K562 (cell line): ENCODE results near the gene IGFBP4. TPM values are rescaled to one million over a fixed set of nuclear protein-coding genes. Genes with fewer than 3 reads are reported as not detected.

Source experiments
- CCNT2 ChIP-seq: IDR thresholded peaks from 2 replicates; pipeline ENCODE4 v1.6.1; 2011; ENCODE audit warnings: borderline replicate concordance, low read depth, mild to moderate bottlenecking, moderate library complexity, mixed read lengths, low read length; ENCODE audit not compliant: insufficient read length; ENCODE audit errors: extremely low read depth
- MYNN ChIP-seq, 2 experiments: sonication (generic); formaldehyde crosslinking in 1 of 2; IDR thresholded peaks; 2 replicates each; pipeline versions ENCODE4 v1.5.0 to v1.6.1; 2016 to 2020; ENCODE audit warnings: antibody characterized with exemption in 1 of 2, missing genetic modification reagents in 1 of 2
- RNF2 ChIP-seq: sonication (generic); IDR thresholded peaks from 2 replicates; pipeline ENCODE4 v1.6.1; 2016
- ZNF175 ChIP-seq: fragments of 200-800 bp; sonication (Bioruptor generic); IDR thresholded peaks from 2 replicates; pipeline ENCODE4 v1.6.1; 2016; ENCODE audit warnings: low read depth, mild to moderate bottlenecking, missing genetic modification characterization, missing compliant biosample characterization
- polyA plus RNA-seq, 8 experiments: library from polyadenylated mRNA; depleted of rRNA in 4 of 8; stranded (reverse) in 5 of 8; unstranded in 3 of 8; fragments of >200 nt; fragmentation: Nextera tagmentation in 2 of 8; fragmentation: Illumina TruSeq in 1 of 8; extraction: Ambion mirVana in 2 of 8; extraction: Trizol in 1 of 8; gene quantifications; 2 replicates each; pipeline versions ENCODE4 v1.2.1 to v1.2.3, GENCODE V29; 2011 to 2014; ENCODE audit warnings: inconsistent platforms in 1 of 8, missing spikeins in 1 of 8
- total RNA-seq, 7 experiments: library from RNA; depleted of rRNA in 6 of 7; stranded (reverse); fragments of >200 nt in 6 of 7; fragmentation: Illumina TruSeq in 2 of 7; extraction: Trizol in 2 of 7; gene quantifications; 2 replicates each; pipeline versions ENCODE4 v1.2.1 to v1.2.3, GENCODE V29; 2011 to 2021; ENCODE audit warnings: low replicate concordance in 1 of 7
- TF ChIP-seq, protein P1 (sequence below): fragments of 250-450 bp; sonication (Bioruptor Pico); IDR thresholded peaks from 2 replicates; pipeline ENCODE4 v1.4.0; 2020; ENCODE audit warnings: borderline replicate concordance
- TF ChIP-seq, protein P2 (sequence below), 2 experiments: fragments of 450-650 bp; formaldehyde crosslinking in 1 of 2; IDR thresholded peaks; 2 replicates each; pipeline versions ENCODE4 v1.4.0 to v1.6.1; 2014 to 2020; ENCODE audit warnings: mild to moderate bottlenecking in 2 of 2, borderline replicate concordance in 1 of 2, low read depth in 1 of 2
- TF ChIP-seq, protein P3 (sequence below), 2 experiments: fragments of 450-650 bp; IDR thresholded peaks; 2 replicates each; pipeline ENCODE4 v1.6.1; 2016; ENCODE audit warnings: mild to moderate bottlenecking in 2 of 2, borderline replicate concordance in 1 of 2, low read depth in 1 of 2, moderate library complexity in 1 of 2

The IGFBP4 gene
- total and polyA plus RNA-seq, 9 of the 15 experiments (the other 6 are each of a cell fraction or from before 2014, with no cell fraction given): 8.8 to 99.8 (median 18.6) TPM

DNA sequence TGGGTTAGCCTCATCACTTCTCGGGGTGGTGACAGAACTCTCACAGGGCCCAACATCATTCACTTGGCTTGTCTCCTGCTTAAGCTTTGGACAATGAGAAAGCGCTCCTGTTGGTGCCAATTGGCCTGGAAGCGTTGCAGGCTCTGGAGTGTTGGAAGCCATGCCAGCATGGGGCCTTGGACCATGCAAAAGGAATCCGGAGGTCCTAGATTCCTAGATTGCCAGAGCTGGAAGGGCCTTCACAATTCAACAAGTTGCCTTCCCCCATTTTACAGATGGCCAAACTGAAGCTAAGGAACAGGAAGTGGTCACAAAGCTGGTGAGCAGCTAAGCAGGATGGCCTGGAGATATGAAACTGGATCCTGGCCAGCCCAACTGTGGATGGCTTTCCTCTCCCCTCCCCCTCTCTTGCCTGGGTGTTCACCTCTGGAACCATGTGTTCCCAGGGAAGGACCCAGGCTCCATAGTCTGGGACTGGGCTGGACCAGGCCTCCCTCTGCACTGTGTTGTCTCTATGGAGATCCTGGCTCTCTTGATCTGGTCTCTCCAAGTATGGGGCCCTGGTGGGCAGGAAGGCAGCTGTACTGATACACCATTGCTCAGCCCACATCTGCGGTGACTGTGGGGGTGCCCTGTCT is 6.0 kb upstream of the IGFBP4 start (continued):
- TF ChIP-seq, protein P1, sequence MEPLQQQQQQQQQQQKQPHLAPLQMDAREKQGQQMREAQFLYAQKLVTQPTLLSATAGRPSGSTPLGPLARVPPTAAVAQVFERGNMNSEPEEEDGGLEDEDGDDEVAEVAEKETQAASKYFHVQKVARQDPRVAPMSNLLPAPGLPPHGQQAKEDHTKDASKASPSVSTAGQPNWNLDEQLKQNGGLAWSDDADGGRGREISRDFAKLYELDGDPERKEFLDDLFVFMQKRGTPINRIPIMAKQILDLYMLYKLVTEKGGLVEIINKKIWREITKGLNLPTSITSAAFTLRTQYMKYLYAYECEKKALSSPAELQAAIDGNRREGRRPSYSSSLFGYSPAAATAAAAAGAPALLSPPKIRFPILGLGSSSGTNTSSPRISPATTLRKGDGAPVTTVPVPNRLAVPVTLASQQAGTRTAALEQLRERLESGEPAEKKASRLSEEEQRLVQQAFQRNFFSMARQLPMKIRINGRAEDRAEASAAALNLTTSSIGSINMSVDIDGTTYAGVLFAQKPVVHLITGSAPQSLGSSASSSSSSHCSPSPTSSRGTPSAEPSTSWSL (CRISPR knock-in tag): no peak
- TF ChIP-seq MYNN (IDR thresholded peaks at IDR 0.05) (no peak), MYNN (CRISPR knock-in tag; IDR thresholded peaks at IDR 0.05) (no peak), CCNT2 (no peak), ZNF175 (CRISPR knock-in tag) (no peak; the same call in 1 of the 2 replicates), RNF2 (no peak; the same call in 1 of the 2 replicates)
- TF ChIP-seq, protein P2, sequence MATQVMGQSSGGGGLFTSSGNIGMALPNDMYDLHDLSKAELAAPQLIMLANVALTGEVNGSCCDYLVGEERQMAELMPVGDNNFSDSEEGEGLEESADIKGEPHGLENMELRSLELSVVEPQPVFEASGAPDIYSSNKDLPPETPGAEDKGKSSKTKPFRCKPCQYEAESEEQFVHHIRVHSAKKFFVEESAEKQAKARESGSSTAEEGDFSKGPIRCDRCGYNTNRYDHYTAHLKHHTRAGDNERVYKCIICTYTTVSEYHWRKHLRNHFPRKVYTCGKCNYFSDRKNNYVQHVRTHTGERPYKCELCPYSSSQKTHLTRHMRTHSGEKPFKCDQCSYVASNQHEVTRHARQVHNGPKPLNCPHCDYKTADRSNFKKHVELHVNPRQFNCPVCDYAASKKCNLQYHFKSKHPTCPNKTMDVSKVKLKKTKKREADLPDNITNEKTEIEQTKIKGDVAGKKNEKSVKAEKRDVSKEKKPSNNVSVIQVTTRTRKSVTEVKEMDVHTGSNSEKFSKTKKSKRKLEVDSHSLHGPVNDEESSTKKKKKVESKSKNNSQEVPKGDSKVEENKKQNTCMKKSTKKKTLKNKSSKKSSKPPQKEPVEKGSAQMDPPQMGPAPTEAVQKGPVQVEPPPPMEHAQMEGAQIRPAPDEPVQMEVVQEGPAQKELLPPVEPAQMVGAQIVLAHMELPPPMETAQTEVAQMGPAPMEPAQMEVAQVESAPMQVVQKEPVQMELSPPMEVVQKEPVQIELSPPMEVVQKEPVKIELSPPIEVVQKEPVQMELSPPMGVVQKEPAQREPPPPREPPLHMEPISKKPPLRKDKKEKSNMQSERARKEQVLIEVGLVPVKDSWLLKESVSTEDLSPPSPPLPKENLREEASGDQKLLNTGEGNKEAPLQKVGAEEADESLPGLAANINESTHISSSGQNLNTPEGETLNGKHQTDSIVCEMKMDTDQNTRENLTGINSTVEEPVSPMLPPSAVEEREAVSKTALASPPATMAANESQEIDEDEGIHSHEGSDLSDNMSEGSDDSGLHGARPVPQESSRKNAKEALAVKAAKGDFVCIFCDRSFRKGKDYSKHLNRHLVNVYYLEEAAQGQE (IDR thresholded peaks at IDR 0.05; ENCODE audit: borderline replicate concordance): no peak
- TF ChIP-seq, protein P2 (CRISPR knock-in tag; IDR thresholded peaks at IDR 0.05; ENCODE audit: low read depth): no peak
- TF ChIP-seq, protein P3, sequence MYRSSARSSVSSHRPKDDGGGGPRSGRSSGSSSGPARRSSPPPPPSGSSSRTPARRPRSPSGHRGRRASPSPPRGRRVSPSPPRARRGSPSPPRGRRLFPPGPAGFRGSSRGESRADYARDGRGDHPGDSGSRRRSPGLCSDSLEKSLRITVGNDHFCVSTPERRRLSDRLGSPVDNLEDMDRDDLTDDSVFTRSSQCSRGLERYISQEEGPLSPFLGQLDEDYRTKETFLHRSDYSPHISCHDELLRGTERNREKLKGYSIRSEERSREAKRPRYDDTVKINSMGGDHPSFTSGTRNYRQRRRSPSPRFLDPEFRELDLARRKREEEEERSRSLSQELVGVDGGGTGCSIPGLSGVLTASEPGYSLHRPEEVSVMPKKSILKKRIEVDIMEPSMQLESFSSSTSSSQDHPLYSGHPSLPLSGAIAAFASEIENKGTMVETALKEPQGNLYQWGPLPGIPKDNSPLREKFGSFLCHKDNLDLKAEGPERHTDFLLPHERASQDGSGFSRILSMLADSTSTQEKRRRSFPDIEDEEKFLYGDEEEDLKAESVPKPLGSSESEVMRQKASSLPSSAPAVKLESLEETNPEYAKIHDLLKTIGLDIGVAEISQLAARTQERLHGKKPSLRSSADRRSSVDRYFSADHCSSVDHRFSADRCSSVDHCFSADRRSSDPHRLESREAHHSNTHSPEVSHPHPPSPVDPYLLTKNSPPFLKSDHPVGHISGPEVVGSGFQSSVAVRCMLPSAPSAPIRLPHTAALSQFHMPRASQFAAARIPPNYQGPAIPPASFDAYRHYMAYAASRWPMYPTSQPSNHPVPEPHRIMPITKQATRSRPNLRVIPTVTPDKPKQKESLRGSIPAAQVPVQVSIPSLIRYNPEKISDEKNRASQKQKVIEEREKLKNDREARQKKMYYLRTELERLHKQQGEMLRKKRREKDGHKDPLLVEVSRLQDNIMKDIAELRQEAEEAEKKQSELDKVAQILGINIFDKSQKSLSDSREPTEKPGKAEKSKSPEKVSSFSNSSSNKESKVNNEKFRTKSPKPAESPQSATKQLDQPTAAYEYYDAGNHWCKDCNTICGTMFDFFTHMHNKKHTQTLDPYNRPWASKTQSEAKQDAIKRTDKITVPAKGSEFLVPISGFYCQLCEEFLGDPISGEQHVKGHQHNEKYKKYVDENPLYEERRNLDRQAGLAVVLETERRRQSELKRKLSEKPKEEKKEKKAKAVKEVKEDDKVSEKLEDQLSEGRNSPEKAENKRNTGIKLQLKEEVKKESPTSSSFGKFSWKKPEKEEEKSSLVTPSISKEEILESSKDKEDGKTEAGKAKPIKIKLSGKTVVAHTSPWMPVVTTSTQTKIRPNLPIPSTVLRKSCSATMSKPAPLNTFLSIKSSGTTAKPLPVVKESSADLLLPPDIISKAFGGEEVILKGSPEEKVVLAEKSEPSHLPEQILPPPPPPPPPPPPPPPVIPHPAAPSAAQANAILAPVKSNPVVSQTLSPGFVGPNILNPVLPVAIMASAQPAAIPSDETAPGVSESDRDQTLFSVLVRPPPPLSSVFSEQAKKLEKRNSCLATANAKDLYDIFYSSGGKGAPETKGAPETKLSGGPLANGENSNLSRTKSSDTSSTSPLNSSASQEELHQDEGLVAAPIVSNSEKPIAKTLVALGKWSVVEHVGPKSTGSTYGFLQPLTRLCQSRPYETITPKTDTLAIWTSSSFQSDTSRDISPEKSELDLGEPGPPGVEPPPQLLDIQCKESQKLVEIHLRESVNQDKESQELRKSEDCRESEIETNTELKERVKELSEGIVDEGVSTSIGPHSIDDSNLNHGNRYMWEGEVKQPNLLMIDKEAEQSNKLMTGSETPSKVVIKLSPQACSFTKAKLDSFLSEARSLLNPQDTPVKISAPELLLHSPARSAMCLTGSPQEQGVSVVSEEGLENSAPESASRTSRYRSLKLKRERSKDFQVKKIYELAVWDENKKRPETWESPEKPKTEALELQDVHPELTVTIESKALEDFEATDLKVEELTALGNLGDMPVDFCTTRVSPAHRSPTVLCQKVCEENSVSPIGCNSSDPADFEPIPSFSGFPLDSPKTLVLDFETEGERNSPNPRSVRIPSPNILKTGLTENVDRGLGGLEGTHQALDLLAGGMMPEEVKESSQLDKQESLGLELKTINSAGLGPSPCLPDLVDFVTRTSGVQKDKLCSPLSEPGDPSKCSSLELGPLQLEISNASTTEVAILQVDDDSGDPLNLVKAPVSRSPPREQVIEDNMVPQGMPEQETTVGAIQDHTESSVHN (IDR thresholded peaks at IDR 0.05; ENCODE audit: borderline replicate concordance in 1 of 2, low read depth in 1 of 2): no peak
